ENCODE results near the gene BCL7A.

BCL7A gene

GRCh38 chr12:122001466-122002209 is 20.0 kb upstream of the BCL7A start:
- FAIRE-seq: no peak

DNA sequence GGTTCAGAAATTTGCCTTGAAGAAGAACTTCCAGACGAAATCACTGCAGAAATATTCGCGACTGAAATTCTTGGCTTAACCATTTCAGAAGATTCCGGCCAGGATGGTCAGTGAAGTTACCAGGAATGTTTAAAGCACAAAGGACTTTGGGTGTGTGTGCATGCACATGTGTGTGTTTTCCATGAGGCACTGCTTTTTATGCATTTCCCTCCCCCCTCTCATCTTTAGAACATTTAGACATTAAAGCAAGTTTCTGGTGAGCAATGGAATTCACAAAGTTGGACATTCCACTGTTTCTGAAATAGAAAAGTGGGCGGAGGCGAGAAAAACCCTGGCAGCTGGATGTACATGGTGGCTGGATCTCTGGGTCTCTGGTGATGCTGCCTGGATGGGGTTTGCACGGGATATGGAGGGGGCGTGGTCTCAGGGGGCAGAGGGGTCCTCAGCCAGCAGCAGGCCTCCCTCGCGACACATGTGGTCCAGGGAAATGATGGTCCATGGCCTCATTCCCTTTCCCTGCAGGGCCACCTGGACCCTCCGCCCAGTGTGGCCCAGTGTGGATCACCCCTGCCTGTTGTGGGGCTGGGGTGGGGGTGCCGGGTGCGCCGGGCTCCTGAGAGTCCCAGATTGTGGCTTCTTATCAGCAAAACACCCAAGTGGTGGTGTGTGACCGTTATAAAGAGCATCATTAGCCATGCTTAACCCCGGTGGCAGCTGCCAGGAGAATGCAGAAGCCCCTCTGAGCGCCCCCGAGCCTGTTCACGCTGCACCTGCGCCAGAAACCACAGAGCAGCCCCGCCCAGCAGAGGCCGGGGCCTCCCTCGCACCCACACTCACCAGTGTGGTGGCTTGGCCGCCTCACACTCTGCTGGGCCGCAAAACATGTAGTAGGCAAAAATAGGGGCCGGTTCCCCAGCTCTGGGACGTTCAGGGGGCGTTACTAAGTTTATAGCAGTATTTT is 17.8 kb upstream of the BCL7A start:
- FAIRE-seq: no peak

DNA sequence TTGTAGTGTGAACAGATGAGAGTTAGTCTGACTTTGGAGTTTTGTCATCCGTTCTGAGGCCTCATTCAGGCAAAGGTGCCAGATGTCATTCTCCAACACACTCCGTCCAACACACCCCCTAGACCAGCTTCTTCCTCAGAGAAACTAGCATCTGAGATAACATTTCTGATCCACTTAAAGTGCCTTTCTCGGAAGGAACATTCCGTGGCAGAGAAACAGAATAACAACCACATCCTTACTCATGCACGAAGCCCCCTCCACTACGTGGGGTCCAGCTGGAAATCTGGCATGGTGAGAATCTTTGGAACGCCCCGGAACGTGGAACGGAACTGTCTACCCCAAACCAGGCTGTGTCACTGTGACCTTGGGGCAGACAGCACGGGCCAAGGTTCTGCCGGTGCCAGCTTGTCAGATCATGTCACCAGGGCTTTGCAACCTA is 17.0 kb upstream of the BCL7A start:
- FAIRE-seq: no peak

GRCh38 chr12:122005252-122005776 is 16.4 kb upstream of the BCL7A start:
- FAIRE-seq: no peak

- no peak for FAIRE-seq
Measured at GRCh38 chr12:122006186-122006926, 15.3 kb upstream of the BCL7A start.

- no peak for FAIRE-seq
Measured at GRCh38 chr12:122009741-122010140, 11.9 kb upstream of the BCL7A start.

DNA sequence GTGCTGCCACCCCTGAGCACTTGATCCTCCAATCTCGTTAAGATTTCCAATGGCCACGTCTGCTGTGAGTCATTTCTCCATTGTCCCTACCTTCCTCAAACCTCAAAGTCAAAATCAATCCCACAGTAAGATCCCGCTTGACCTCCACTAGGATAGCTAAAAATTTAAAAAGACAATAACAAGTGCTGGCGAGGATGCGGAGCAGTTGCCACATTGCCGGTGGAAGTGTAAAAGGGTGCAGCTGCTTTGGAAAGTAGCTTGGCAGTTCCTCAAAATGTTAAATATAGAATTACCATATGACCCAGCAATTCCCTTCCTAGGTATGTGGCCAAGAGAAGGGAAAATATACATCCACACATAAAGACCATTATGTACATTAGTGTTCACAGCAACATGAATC is 9.5 kb upstream of the BCL7A start:
- no peak for FAIRE-seq

DNA sequence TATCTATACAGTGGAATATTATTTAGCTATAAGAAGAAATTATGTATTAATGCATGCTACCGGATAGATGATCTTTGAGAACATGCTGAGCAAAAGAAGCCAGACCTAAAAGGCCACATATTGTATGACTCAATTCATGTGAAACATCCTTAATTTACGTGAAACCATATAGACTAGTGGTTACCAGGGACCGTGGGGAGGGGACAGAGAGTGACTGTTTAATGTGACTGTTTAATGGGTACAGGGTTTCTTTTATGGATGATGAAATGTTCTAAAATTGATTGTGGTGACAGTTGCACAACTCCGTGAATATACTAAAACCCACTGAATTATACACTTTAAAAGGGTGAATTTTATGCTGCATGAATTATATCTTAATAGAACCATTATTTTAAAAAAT is 8.5 kb upstream of the BCL7A start:
- no peak for FAIRE-seq

- FAIRE-seq: no peak
Measured at GRCh38 chr12:122013791-122014590, 7.7 kb upstream of the BCL7A start.

GRCh38 chr12:122014781-122015180 is 6.9 kb upstream of the BCL7A start:
- no peak for FAIRE-seq

GRCh38 chr12:122018457-122018856 is 3.2 kb upstream of the BCL7A start:
- no peak for FAIRE-seq

GRCh38 chr12:122018937-122019336 is 2.7 kb upstream of the BCL7A start:
- no peak for FAIRE-seq

GRCh38 chr12:122020795-122021192 is 890 bp upstream of the BCL7A start:
- FAIRE-seq: no peak

DNA sequence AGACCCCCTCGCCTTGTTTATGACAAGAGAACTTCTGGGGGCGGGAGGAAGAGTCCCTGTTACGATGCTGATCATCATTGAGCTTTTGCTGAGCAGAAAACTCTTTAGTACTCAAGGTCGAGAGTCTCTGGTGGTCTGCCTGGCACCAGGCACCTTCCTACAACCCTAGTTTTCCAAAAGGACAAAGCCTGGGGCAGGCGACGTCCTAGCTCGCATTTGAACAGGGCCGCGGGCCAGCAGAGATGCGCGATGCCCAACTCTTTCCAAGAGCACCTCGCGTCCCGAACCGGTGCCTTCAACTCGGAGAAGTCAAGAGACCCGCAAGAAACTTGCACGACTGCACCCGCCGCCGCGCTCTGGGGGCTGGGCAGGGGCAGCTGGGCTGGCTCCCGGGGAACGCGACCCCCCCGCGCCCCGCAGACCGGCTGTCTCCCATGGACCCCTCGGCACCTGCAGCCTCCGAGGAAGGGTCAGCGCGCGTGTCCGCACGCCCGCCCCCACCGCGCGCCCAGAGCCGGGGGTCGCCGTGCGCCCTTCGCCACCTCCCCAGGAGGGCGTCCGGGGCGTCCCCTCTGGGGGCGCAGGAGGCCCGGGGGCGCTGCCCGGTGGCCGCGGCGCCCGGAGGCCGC is 377 bp upstream of the BCL7A start:
- no peak for FAIRE-seq

DNA sequence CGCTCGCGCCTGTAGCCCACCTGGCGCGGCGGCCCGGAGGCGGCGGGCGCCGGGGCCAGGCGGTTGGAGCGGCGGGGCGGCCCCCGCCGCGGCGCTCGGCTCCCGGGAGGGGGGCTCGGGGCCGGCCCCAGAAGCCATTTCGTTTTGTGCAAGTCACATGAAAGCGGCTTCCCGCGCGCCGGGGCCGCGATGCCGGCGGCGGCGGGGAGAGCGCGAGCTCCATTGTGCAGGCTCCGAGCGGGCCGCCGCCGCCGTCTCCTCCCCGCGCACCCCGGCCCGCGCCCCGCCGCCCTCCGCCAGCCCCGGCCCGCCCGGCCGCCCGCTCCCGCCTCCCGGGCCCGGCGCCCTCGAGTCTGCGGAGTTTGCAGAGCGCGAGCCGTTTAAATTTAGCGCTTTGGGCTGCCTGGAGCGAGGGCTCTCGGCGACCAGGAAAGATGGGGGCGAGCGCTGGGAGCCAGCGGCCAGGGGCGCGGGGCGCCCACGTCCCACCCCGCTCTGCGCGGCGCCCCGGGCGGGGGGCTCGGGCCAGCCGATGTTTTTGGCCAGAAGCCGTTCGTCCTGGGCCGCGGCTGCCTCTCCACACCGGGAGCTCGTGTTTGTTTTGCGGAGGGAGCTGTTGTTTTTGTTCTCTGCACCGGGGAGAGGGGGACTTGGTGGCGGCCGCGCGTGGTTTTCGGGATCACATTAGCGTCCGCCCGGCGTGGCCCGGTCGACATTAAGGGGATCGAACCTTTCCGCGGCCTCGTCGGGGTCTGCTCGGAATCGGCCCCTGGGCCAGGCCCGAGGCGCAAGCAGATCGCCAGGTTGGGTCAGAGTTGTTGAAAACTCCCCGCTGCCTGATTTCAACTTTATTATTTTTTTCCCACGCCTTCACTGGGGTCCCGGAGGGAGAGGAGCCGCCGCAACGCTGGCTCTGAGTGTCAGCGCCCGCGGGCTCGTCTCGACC is 982 bp downstream of the BCL7A start:
- no peak for FAIRE-seq

DNA sequence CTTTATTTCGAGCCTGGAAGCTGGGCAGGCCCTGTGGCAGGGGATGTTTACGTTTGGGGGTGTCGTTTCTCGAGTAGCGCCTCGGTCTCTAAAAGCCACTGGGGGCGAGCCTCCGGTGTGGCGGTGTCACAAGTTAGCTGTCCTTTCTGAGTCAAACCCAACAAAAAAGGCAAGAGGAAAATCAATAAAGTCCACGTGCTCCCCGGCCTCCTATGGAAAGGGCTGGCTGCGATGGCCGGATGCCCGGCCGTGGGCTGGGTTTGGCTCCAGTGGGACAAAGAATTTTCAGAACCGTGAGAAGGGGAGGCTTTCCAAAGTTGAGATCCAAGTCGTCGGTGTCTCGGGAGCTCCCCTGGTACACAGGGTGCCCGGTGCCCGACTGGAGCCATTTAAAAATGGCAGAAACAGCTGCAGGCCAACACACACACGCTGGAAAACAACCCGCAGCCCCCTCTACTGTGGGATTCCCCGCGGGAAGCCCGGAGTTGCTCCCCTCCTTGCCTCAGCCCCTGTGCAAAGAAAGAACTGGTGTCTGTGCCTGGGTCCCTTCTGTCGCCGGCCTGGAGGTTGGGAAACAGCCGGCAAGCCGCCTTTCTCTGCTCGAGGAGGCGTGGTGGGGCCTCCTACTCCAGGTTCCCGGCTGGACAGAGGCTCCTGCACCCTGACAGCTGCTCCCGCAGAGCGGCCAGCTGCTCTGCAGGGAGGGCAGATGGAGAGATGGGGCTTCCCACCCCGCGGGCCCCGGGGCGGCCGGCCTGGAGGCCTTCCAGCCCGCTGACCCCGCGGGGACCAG is 1.9 kb downstream of the BCL7A start:
- FAIRE-seq: no peak

DNA sequence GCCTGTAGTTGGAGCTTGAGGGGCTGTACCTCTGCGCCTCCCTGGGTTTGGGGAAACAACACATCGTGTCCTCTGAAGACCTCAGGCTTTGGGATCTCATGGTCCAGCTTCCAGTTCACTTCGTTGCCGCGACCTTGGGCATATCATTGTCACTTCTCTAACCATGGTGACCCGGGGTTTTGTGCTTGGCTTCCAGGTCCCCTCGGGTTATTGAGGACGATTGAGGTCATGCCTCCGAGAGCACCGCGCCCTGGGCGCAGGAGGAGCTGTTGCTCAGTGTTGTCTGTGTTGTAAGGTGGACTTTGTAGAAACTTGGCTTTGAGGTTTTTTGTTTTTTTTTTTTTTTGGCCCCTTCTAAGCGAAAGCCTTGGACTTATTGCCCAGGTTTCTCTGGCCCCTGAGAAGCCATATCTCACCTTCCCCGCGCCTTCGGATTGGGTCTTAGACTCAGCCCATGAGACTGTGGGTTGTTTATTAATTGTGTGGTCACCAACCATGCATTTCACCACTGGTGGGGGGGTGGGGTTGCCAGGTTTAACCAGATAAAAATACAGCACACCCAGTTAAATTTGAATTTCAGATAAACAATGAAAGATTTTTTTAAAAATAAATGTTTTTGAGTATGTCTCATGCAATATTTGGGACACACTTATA is 2.6 kb downstream of the BCL7A start:
- FAIRE-seq: no peak

- no peak for FAIRE-seq
Measured at GRCh38 chr12:122026706-122027333, 5.1 kb downstream of the BCL7A start.
